ENCODE results near the gene MACO1. TPM values are rescaled to one million over a fixed set of nuclear protein-coding genes. Genes with fewer than 3 reads are reported as not detected.

The MACO1 gene
- total and polyA plus RNA-seq, 2 of the 8 experiments (the other 6 are each of a cell fraction or from before 2014, with no cell fraction given): 3.5 to 15.1 TPM

GRCh38 chr1:25447547-25447946 is 16.9 kb downstream of the MACO1 start:
- H3K79me2 ChIP-seq (ENCODE audit: control insufficient read depth in 1 of 2, insufficient read depth in 2 of 2, low read length in 2 of 2): peaks cover 0 to 7% of the 10 kb centered on the region in 2 experiments; a peak in 1 of 4 replicates
- DNase-seq (ENCODE audit: low read depth in 1 of 2, low spot score in 2 of 2): no peak
- CTCF ChIA-PET (ENCODE audit: partially characterized antibody): interaction anchor here (0.6 to 1.1 kb wide), 3 partner anchors 41 to 811 kb away, joined by 3 to 4 read pairs (median 4); no protein-coding TSS in a partner anchor

More at GRCh38 chr1:25447547-25447946, 16.9 kb downstream of the MACO1 start:
- Histone ChIP-seq H3K9ac (replicated peaks in 1 of 4; ENCODE audit: extremely low read depth in 1 of 4, low read depth in 3 of 4, low read length in 3 of 4) (no peak overlapping the region), H3K23me2 (ENCODE audit: low read depth, low read length) (no peaks in the 10 kb centered on the region), H3K14ac (ENCODE audit: insufficient read length) (no peak overlapping the region), H3K4me3 (ENCODE audit: extremely low read depth in 1 of 4, insufficient read depth in 2 of 4, low read depth in 3 of 4, low read length in 4 of 4) (no peak overlapping the region), H3K56ac (replicated peaks; ENCODE audit: insufficient read length, low read depth, low read length) (no peak overlapping the region), H3K18ac (ENCODE audit: extremely low read depth, low read length) (no peak overlapping the region), H3K9me3 (ENCODE audit: insufficient read depth in 2 of 2, low read depth in 1 of 2, low read length in 1 of 2) (no peaks in the 10 kb centered on the region), H3K23ac (ENCODE audit: insufficient read length) (no peak overlapping the region), H2BK5ac (ENCODE audit: low read depth, low read length) (no peak overlapping the region), H3K4me1 (replicated peaks in 1 of 4; ENCODE audit: control insufficient read depth in 3 of 4, insufficient read depth in 4 of 4, low read length in 3 of 4) (peaks cover 0 to 4% (median 0%) of the 10 kb centered on the region in 4 experiments; a peak in 2 of 7 replicates), H3K4ac (replicated peaks; ENCODE audit: insufficient read length, low read depth, low read length) (no peak overlapping the region), H2BK20ac (ENCODE audit: low read length) (no peak overlapping the region), H2BK120ac (replicated peaks; ENCODE audit: low read depth, low read length) (no peak overlapping the region), H4K5ac (ENCODE audit: insufficient read length, low read depth, low read length) (no peak overlapping the region), H2BK15ac (ENCODE audit: low read length) (no peak overlapping the region), H3K27ac (ENCODE audit: low read depth, low read length) (no peak overlapping the region), H3K36me3 (ENCODE audit: control insufficient read depth in 2 of 4, insufficient read depth in 4 of 4, low read length in 3 of 4) (no peaks in the 10 kb centered on the region), H3K27me3 (replicated peaks in 1 of 4; ENCODE audit: control insufficient read depth in 3 of 4, extremely low read depth in 1 of 4, insufficient read depth in 3 of 4, low read length in 3 of 4) (no peaks in the 10 kb centered on the region), H2AK5ac (ENCODE audit: low read depth, low read length) (no peak overlapping the region), H3K4me2 (ENCODE audit: insufficient read depth in 1 of 2, low read depth in 2 of 2, low read length in 2 of 2) (no peak overlapping the region), H4K8ac (ENCODE audit: extremely low read depth, insufficient read depth, low read length) (no peak overlapping the region), H4K20me1 (replicated peaks in 1 of 2; ENCODE audit: control insufficient read depth in 1 of 2, insufficient read depth in 2 of 2, low read length in 2 of 2) (peaks cover 0 to 2% of the 10 kb centered on the region in 2 experiments), H3K79me1 (ENCODE audit: low read depth, low read length) (no peaks in the 10 kb centered on the region), H4K91ac (replicated peaks; ENCODE audit: insufficient read length, low read length) (no peak overlapping the region), H2AFZ (ENCODE audit: low read length) (no peak overlapping the region), H2BK12ac (ENCODE audit: low read depth, low read length) (no peak overlapping the region)
- no peak for FAIRE-seq
- TF ChIP-seq POU5F1 (IDR thresholded peaks at IDR 0.05; ENCODE audit: low read depth, low read length) (no peak), SIRT6 (IDR thresholded peaks at IDR 0.05; ENCODE audit: low read length) (no peak), CBX8 (IDR thresholded peaks at IDR 0.05; ENCODE audit: borderline replicate concordance, low read depth, low read length) (no peak), PHF8 (conservative IDR thresholded peaks at IDR 0.05; ENCODE audit: low read depth, low read length) (no peak), KDM5A (IDR thresholded peaks at IDR 0.05; ENCODE audit: low read length) (no peak), ASH2L (IDR thresholded peaks at IDR 0.05; ENCODE audit: low read length) (no peak), SUZ12 (IDR thresholded peaks at IDR 0.05; ENCODE audit: low read length) (no peak), SRF (IDR thresholded peaks at IDR 0.05; ENCODE audit: low read depth, low read length) (no peak), MAX (IDR thresholded peaks at IDR 0.05) (no peak), BCL11A (IDR thresholded peaks at IDR 0.05; ENCODE audit: low read depth in 2 of 2, low read length in 2 of 2) (no peak), CTBP2 (IDR thresholded peaks at IDR 0.05; ENCODE audit: borderline replicate concordance, insufficient read depth, insufficient read length, low read length) (no peak), JUND (IDR thresholded peaks at IDR 0.05; ENCODE audit: low read length) (no peak)
- POLR2A ChIA-PET (ENCODE audit: partially characterized antibody): interaction anchor here (1.3 kb wide), 1 partner anchor 371 kb away, joined by 3 read pairs; no protein-coding TSS in a partner anchor
